Esophagus muscularis mucosa (tissue), 4 donors: ENCODE measurements around the gene AGAP3. TPM values are rescaled to one million over a fixed set of nuclear protein-coding genes. Genes with fewer than 3 reads are reported as not detected.

Experiments
- DNase-seq: peaks from one replicate; pipeline ENCODE4 v3.0.0-alpha.2; 2017; ENCODE audit errors: extremely low spot score
- H3K27ac ChIP-seq, 4 donors: fragments of 200-600 bp; sonication (generic); replicated peaks in 1 of 4; 1 replicate in 3 of 4; 2 replicates in 1 of 4; pipeline ENCODE4 v1.5.1; 2016 to 2019; ENCODE audit warnings: mild to moderate bottlenecking in 1 of 4
- H3K27me3 ChIP-seq, 4 donors: fragments of 200-600 bp; sonication (generic); one replicate each; pipeline versions ENCODE4 v1.5.1 to v1.6.0; 2016 to 2019
- H3K36me3 ChIP-seq, 4 donors: fragments of 200-600 bp; sonication (generic); one replicate each; pipeline ENCODE4 v1.5.1; 2016 to 2019
- H3K4me1 ChIP-seq, 4 donors: fragments of 200-600 bp; sonication (generic); one replicate each; pipeline ENCODE4 v1.5.1; 2016 to 2019
- H3K4me3 ChIP-seq, 4 donors: fragments of 200-600 bp; sonication (generic); 1 replicate in 2 of 4; 2 replicates in 2 of 4; pipeline ENCODE4 v1.5.1; 2016 to 2019; ENCODE audit warnings: mild to moderate bottlenecking in 4 of 4, moderate library complexity in 1 of 4
- H3K9me3 ChIP-seq, 4 donors: fragments of 200-600 bp; sonication (generic); 1 replicate in 3 of 4; 2 replicates in 1 of 4; pipeline ENCODE4 v1.5.1; 2016 to 2019
- CTCF ChIP-seq, 3 experiments: fragments of 200-600 bp in 2 of 3; fragments of 450-650 bp in 1 of 3; sonication (generic) in 2 of 3; IDR thresholded peaks; one replicate each; pipeline ENCODE4 v1.5.1; 2017 to 2019; ENCODE audit warnings: antibody characterized with exemption in 3 of 3, mild to moderate bottlenecking in 2 of 3, moderate library complexity in 1 of 3
- EP300 ChIP-seq: sonication (generic); formaldehyde crosslinking; IDR thresholded peaks from one replicate; pipeline ENCODE4 v1.6.1; 2017; ENCODE audit warnings: antibody characterized with exemption
- POLR2A ChIP-seq: fragments of 450-650 bp; IDR thresholded peaks from one replicate; pipeline ENCODE4 v1.6.1; 2017; ENCODE audit warnings: antibody characterized with exemption, moderate library complexity, mild to moderate bottlenecking, low read depth
- POLR2AphosphoS5 ChIP-seq, 2 donors: sonication (generic); formaldehyde crosslinking; IDR thresholded peaks; one replicate each; pipeline ENCODE4 v1.6.1; 2017; ENCODE audit warnings: antibody characterized with exemption in 2 of 2
- WGBS: methylation state at CpG from one replicate; pipeline ENCODE4 v1.1.5; 2018; 5-methylcytosine and 5-hydroxymethylcytosine counted together
- intact Hi-C: fragments of 100-400 bp; cut with DNase I; formaldehyde crosslinking; loops from one replicate; pipeline ENCODE4 v1.15.1; 2023
- total RNA-seq, 4 donors: library from RNA; depleted of rRNA; stranded (reverse); fragments of >200 nt; gene quantifications; one replicate each; pipeline versions ENCODE4 v1.1.0 to v1.2.1, GENCODE V29; 2016

AGAP3 gene
- total RNA-seq, 4 donors from 2014 or later, result 33.8 to 71.2 (median 60.0) TPM

- Histone ChIP-seq H3K4me1 (peaks cover 0 to 7% (median 2%) of the 10 kb centered on the region in 4 donors), H3K9me3 (no peaks in the 10 kb centered on the region), H3K36me3 (peaks cover 18 to 60% (median 45%) of the 10 kb centered on the region in 4 donors), H3K27ac (no peak overlapping the region), H3K27me3 (peaks cover 0 to 12% (median 0%) of the 10 kb centered on the region in 4 donors), H3K4me3 (no peak overlapping the region)
- no peak for DNase-seq
- intact Hi-C loops, result no loop called here
- WGBS, result 94% methylated on average over 7 of the region's 7 CpGs
- TF ChIP-seq EP300 (no peak), POLR2A (no peak), POLR2AphosphoS5 (IDR thresholded peaks at IDR 0.05) (no peak), CTCF (IDR thresholded peaks at IDR 0.05) (no peak)
These were observed 58.1 kb downstream of the AGAP3 start for GRCh38 chr7:151144387-151144786.

GRCh38 chr7:151146761-151147160 lies 60.5 kb downstream of the AGAP3 start:
- Histone ChIP-seq H3K27ac (no peak overlapping the region), H3K27me3 (peaks cover 0 to 35% (median 3%) of the 10 kb centered on the region in 4 donors), H3K4me3 (no peak overlapping the region), H3K9me3 (no peaks in the 10 kb centered on the region), H3K36me3 (peaks cover 13 to 36% (median 27%) of the 10 kb centered on the region in 4 donors), H3K4me1 (peaks cover 0 to 7% (median 2%) of the 10 kb centered on the region in 4 donors)
- WGBS, result 45% methylated on average over 3 of the region's 3 CpGs
- DNase-seq, result no peak
- TF ChIP-seq EP300 (no peak), CTCF (IDR thresholded peaks at IDR 0.05) (no peak), POLR2AphosphoS5 (IDR thresholded peaks at IDR 0.05) (no peak), POLR2A (no peak)
- intact Hi-C loops, result no loop called here

GRCh38 chr7:151148319-151149259 lies 62.3 kb downstream of the AGAP3 start:
- no peaks in the 10 kb centered on the region for H3K9me3 ChIP-seq
- TF ChIP-seq POLR2AphosphoS5 (IDR thresholded peaks at IDR 0.05), result no peak
- no peak for TF ChIP-seq CTCF (IDR thresholded peaks at IDR 0.05)
- no peak for TF ChIP-seq POLR2A
- no peak for TF ChIP-seq EP300
- no peaks in the 10 kb centered on the region for H3K4me1 ChIP-seq
- intact Hi-C loops, result no loop called here
- no peak for DNase-seq
- peaks cover 0 to 54% (median 6%) of the 10 kb centered on the region in 4 donors for H3K27me3 ChIP-seq
- peaks cover 7 to 18% (median 9%) of the 10 kb centered on the region in 4 donors for H3K36me3 ChIP-seq
- WGBS, result 66% methylated on average over 21 of the region's 22 CpGs
- H3K27ac ChIP-seq, result no peak overlapping the region
- no peak overlapping the region for H3K4me3 ChIP-seq

- intact Hi-C loops, result no loop called here
- no peak overlapping the region for H3K27ac ChIP-seq
- H3K36me3 ChIP-seq, result peaks cover 0 to under 1% (median 0%) of the 10 kb centered on the region in 4 donors
- DNase-seq, result no peak
- TF ChIP-seq EP300, result no peak
- no peak for TF ChIP-seq POLR2AphosphoS5 (IDR thresholded peaks at IDR 0.05)
- TF ChIP-seq CTCF (IDR thresholded peaks at IDR 0.05), result no peak
- TF ChIP-seq POLR2A, result no peak
- no peaks in the 10 kb centered on the region for H3K4me1 ChIP-seq
- no peak overlapping the region for H3K4me3 ChIP-seq
- H3K9me3 ChIP-seq, result no peaks in the 10 kb centered on the region
- H3K27me3 ChIP-seq, result peaks cover 0 to 67% (median 8%) of the 10 kb centered on the region in 4 donors
- WGBS, result 78% methylated on average over 3 of the region's 3 CpGs
These were observed 64.1 kb downstream of the AGAP3 start for GRCh38 chr7:151150388-151150787.
